Activated CD4-positive, alpha-beta T cell treated with anti-CD3 and anti-CD28 coated beads, Interleukin-2, amount 50 U/mL, for 24 hours (primary cell): ENCODE measurements around the gene HERC4.

Source experiments
- DNase-seq, 2 donors: peaks; one replicate each; pipeline ENCODE4 v3.0.0-alpha.2; 2020; ENCODE audit warnings: low read depth in 1 of 2, low spot score in 1 of 2

Gene HERC4, protein sequence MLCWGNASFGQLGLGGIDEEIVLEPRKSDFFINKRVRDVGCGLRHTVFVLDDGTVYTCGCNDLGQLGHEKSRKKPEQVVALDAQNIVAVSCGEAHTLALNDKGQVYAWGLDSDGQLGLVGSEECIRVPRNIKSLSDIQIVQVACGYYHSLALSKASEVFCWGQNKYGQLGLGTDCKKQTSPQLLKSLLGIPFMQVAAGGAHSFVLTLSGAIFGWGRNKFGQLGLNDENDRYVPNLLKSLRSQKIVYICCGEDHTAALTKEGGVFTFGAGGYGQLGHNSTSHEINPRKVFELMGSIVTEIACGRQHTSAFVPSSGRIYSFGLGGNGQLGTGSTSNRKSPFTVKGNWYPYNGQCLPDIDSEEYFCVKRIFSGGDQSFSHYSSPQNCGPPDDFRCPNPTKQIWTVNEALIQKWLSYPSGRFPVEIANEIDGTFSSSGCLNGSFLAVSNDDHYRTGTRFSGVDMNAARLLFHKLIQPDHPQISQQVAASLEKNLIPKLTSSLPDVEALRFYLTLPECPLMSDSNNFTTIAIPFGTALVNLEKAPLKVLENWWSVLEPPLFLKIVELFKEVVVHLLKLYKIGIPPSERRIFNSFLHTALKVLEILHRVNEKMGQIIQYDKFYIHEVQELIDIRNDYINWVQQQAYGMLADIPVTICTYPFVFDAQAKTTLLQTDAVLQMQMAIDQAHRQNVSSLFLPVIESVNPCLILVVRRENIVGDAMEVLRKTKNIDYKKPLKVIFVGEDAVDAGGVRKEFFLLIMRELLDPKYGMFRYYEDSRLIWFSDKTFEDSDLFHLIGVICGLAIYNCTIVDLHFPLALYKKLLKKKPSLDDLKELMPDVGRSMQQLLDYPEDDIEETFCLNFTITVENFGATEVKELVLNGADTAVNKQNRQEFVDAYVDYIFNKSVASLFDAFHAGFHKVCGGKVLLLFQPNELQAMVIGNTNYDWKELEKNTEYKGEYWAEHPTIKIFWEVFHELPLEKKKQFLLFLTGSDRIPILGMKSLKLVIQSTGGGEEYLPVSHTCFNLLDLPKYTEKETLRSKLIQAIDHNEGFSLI

GRCh38 chr10:68074775-68075549, at the start of gene HERC4:
HERC4 (minus strand) TSS chr10:68075283; CDS start chr10:68073108, 2,175 bp downstream.
- peak; percentile 82 to 86 for DNase-seq

GRCh38 chr10:68124718-68125117, 49.6 kb upstream of the HERC4 start:
- no peak for DNase-seq

DNA sequence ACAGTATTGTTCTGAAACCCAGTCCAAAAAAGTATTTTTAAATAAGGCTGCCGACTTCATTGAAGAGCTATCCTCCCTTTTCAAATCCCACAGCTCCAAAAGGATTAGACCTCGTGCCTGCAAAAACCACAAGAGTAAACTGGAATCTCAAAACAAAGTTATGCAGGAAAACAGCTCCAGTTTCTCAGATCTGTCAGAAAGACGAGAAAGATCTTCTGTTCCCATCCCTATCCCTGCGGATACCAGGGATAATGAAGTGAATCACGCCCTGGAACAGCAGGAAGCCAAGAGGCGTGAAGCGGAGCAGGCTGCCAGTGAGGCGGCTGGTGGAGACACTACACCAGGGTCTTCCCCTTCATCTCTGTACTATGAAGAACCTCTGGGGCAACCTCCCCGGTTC, 46.8 kb upstream of the HERC4 start:
- no peak for DNase-seq

DNA sequence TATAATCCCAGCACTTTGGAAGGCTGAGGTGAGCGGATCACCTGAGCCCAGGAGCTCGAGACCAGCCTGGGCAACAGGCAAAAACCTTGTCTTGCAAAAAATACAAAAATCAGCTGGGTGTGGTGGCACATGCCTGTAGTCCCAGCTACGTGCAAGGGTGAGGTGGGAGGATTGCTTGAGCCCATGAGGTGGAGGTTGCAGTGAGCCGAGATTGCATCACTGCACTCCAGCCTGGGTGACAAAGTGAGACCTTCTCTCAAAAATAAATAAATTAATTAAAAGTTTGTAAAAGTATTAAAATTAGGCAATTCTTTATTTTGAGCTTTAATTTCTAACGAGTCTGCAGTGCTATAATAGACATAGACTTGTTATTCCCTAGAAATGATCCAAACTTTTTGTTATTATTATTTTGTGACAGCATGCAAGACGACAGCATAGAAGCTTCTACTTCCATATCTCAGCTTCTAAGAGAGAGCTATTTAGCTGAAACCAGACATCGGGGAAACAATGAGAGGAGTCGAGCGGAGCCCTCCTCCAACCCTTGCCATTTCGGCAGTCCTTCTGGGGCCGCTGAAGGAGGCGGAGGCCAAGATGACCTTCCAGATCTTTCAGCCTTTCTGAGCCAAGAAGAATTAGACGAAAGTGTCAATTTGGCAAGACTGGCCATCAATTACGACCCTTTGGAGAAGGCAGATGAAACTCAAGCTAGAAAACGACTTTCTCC, 46.1 kb upstream of the HERC4 start:
- no peak for DNase-seq

- no peak for DNase-seq
Measured at GRCh38 chr10:68118657-68119056, 43.6 kb upstream of the HERC4 start.

DNA sequence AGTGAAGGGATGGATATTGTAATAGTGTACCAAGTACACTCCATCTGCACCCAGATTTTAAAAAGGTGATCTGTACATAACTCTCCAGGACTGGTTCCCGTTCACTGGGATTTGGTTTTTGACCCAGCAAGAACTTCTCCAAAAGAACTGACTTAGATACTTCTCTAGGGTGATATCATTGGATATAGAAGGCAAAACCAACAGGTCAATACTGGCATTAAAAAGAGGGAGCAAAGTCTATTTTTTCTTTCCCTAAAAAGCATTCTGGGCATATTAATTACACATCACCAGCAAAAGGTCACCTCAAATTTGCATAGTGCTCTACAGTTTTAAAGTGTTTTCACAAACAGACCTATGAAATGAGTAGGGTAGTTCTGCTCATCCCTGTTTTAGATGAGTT, 37.8 kb upstream of the HERC4 start:
- DNase-seq: no peak

GRCh38 chr10:68111584-68111983, 36.5 kb upstream of the HERC4 start:
- DNase-seq: no peak

DNA sequence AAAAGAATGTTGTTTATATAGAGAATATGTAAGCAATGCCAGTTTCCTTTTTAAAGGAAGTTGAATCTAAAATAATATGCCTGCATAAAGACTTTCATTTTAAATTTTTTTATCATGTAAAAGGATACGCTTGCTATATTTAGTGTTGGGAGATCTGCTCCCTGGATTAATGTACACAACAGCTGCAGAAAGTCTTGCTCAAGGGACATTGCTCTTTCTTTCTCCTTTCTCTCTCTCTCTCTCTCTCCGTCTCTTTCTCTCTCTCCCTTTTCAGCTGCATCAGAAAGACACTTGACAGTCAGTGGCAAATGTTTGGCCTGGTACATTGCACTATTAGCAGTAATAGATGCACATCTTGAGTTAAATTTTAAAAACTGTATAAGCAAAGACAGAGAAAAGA, 34.9 kb upstream of the HERC4 start:
- DNase-seq: no peak

GRCh38 chr10:68109331-68109730, 34.2 kb upstream of the HERC4 start, which contains the start of gene MYPN:
MYPN (plus strand) TSS chr10:68109488; CDS start chr10:68121439, 11,951 bp downstream.
- DNase-seq: no peak

GRCh38 chr10:68108653-68109052, 33.6 kb upstream of the HERC4 start:
- DNase-seq: no peak

- no peak for DNase-seq
Measured at GRCh38 chr10:68108051-68108450, 33.0 kb upstream of the HERC4 start.

DNA sequence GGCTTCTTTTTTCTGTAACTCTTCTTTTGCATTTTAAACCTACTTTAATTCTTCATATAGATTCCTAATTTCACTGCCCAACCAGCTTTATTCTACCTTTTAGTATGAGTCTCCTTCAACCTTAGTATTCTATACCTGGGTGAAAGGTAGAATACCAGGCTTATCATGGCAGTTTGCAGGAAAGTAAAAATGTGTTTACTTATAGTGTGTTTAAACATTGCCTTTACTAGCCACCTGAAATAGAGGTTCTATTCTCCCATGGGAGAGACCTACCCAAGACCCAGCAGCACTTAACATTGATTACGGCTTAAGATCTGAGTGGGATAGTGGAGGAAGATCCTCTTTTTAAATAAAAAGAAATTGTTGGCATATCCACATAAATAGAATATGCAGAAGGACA, 32.6 kb upstream of the HERC4 start:
- DNase-seq: no peak

- no peak for DNase-seq
Measured at GRCh38 chr10:68106656-68107055, 31.6 kb upstream of the HERC4 start.

DNA sequence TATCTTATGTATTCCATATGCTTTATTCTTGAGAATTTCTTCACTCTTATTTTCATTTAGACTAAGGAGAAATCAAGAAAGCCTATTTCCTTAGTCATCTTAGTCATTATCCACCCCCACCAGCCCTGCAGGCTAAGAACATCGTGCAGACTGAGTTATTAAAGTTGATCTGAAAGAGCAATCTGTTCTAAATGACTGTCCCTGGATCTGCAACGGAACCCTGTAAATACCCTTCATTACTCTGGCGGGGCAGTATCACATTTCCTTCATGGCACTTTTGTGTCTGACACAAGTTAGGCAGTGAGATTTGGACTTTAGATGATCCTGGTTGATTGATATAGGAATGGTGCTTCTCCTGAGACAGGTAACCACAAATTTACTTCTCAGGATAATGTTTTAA, 30.7 kb upstream of the HERC4 start:
- DNase-seq: no peak

GRCh38 chr10:68103901-68104300, 28.8 kb upstream of the HERC4 start:
- DNase-seq: no peak

DNA sequence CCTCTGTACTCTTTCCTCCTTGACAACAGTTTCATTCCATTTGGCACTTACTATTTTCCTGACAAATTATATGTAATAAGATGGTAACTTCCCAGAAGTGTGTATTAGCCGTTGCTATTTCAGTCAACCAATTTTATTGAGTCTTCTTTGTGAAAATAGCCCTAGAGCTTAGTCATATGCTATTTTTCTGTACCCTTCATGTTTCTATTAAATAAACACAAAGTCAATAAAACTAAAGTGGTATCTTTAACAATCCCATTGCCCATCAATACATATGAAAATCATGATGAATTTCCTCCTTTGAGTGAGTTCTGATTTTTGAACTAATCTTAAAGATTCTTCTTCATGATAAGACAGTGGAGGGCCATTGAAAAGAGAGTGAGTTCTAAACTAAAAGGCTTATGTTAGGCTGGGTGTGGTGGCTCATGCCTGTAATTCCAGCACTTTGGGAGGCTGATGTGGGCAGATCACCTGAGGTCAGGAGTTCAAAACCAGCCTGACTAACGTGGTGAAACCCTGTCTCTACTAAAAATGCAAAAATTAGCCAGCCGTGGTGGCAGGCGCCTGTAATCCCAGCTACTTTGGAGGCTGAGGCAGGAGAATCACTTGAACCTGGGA, 28.3 kb upstream of the HERC4 start:
- no peak for DNase-seq

DNA sequence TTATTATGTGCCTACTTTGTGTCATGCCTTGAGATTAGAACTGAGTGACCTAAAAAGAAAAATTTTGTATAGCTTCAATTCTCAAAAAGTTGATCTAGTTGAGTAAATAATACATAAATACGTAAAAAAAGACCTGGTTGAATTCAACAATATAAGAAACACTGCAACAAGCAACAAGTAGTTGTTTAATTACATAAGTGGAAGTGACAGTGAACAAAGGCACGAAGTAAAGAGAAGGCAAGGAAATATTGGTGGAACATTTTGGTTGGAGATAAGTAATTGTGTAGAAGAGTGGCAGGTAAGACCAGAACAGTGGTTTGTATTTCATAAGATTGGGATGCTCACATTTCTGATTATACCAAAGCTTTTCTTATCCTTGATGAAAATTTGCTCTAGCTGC, 26.0 kb upstream of the HERC4 start:
- DNase-seq: no peak

- DNase-seq: no peak
Measured at GRCh38 chr10:68099736-68100135, 24.7 kb upstream of the HERC4 start.

DNA sequence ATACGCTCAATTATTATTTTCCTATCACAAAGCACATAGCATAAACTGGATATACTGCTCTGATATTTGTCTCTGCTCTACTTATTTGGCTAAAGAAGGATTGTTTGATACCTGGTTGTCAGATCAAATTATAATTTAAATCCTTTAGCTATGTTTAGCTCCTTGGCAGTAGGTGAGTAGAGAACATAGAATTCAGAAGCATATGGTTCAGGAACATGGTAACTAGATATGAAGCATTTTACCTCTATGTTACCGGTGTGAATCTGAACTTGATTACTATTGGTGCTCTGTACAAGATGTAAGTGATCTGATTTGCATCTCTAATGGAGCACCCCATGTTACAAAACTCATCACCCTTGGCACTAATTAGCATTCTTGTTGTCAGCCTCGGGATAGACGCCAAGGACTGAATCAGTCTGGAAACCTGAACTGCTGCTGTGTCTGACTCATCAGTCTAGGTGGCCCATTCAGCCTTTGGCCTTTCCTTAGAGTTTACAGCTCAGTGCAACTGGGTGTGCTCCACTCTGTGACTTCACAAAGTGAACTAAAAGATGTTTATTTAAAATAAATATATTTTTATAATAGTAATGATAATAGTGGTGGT, 21.9 kb upstream of the HERC4 start:
- DNase-seq: no peak

DNA sequence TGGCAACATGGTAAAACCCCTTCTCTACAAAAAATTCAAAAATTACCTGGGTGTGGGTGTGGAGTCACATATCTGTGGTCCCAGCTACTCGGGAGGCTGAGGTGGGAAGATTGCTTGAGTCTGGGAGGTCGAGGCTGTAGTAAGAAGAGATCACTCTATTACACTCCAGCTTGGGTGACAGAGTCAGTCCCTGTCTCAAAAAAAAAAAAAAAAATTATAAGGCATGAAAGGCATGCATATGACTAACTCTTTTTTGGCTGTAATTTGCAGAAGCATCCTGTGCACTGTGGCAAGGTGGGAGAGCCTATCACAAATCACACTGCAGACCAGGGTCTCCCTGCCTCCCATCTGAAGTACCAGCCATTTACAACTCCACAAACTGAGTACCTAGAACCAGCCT, 20.1 kb upstream of the HERC4 start:
- DNase-seq: no peak
